ENCODE measurements around the gene PLA2G4C. TPM values are rescaled to one million over a fixed set of nuclear protein-coding genes. Genes with fewer than 3 reads are reported as not detected.
A peak's percentile ranks its signal among the peaks of the same experiment; 100 is the strongest.

The PLA2G4C gene
- polyA plus RNA-seq, 3 donors: 3.8 to 14.5 (median 8.5) TPM

- Histone ChIP-seq H3K4me3 (replicated peaks in 1 of 3; ENCODE audit: low read depth in 2 of 3, low read length in 3 of 3) (no peak overlapping the region), H4K20me1 (ENCODE audit: insufficient read depth, low read length) (no peaks in the 10 kb centered on the region), H3K27me3 (ENCODE audit: control insufficient read depth in 2 of 2, insufficient read depth in 2 of 2, low read length in 2 of 2) (peaks cover under 1 to 2% of the 10 kb centered on the region in 2 donors), H3K36me3 (replicated peaks in 1 of 2; ENCODE audit: control insufficient read depth in 1 of 2, insufficient read depth in 2 of 2, low read length in 2 of 2) (no peaks in the 10 kb centered on the region), H2AFZ (ENCODE audit: insufficient read depth, low read depth, low read length, poor library complexity, severe bottlenecking) (no peak overlapping the region), H3K79me2 (ENCODE audit: insufficient read depth, low read length) (no peaks in the 10 kb centered on the region), H3K4me2 (replicated peaks; ENCODE audit: extremely low read depth, low read length, poor library complexity, severe bottlenecking) (no peak overlapping the region), H3K4me1 (ENCODE audit: control insufficient read depth in 1 of 2, insufficient read depth in 2 of 2, low read length in 2 of 2) (no peaks in the 10 kb centered on the region), H3K9ac (ENCODE audit: insufficient read depth, low read length, poor library complexity, severe bottlenecking) (no peak overlapping the region), H3K9me3 (replicated peaks in 1 of 2; ENCODE audit: control insufficient read depth in 1 of 2, insufficient read depth in 1 of 2, low read length in 2 of 2) (no peaks in the 10 kb centered on the region), H3K27ac (ENCODE audit: low read depth in 1 of 2, low read length in 2 of 2) (no peak overlapping the region)
- no peaks in the 10 kb centered on the region for H3K36me3 Mint-ChIP-seq
- intact Hi-C loops (cut with micrococcal nuclease): no loop called here
- peak overlapping the region in 1 of 7 donors; percentile 14 for H3K27ac Mint-ChIP-seq
- no peaks in the 10 kb centered on the region for H3K4me1 Mint-ChIP-seq
- H3K9me3 Mint-ChIP-seq: peaks cover 0 to 3% (median 0%) of the 10 kb centered on the region in 7 donors
- H3K4me3 Mint-ChIP-seq: no peak overlapping the region
- no CpG with 5 or more reads among the region's 3 CpGs for WGBS (ENCODE audit: insufficient coverage)
- DNase-seq: no peak
- TF ChIP-seq CTCF (IDR thresholded peaks at IDR 0.05): no peak
- H3K27me3 Mint-ChIP-seq (ENCODE audit: low read depth in 3 of 3): peaks cover 5 to 10% (median 9%) of the 10 kb centered on the region in 3 donors
These were observed 89.9 kb downstream of the PLA2G4C start for GRCh38 chr19:48020686-48021085.

GRCh38 chr19:48010932-48011758 is 99.5 kb downstream of the PLA2G4C start:
- H3K4me3 Mint-ChIP-seq: no peak overlapping the region

More at GRCh38 chr19:48010932-48011758, 99.5 kb downstream of the PLA2G4C start:
- Histone ChIP-seq H3K36me3 (replicated peaks in 1 of 2; ENCODE audit: control insufficient read depth in 1 of 2, insufficient read depth in 2 of 2, low read length in 2 of 2) (no peaks in the 10 kb centered on the region), H3K4me2 (replicated peaks; ENCODE audit: extremely low read depth, low read length, poor library complexity, severe bottlenecking) (no peak overlapping the region), H3K79me2 (ENCODE audit: insufficient read depth, low read length) (no peaks in the 10 kb centered on the region), H3K4me3 (replicated peaks in 1 of 3; ENCODE audit: low read depth in 2 of 3, low read length in 3 of 3) (no peak overlapping the region), H2AFZ (ENCODE audit: insufficient read depth, low read depth, low read length, poor library complexity, severe bottlenecking) (no peak overlapping the region), H3K27me3 (ENCODE audit: control insufficient read depth in 2 of 2, insufficient read depth in 2 of 2, low read length in 2 of 2) (peaks cover 0 to 2% of the 10 kb centered on the region in 2 donors), H3K9me3 (replicated peaks in 1 of 2; ENCODE audit: control insufficient read depth in 1 of 2, insufficient read depth in 1 of 2, low read length in 2 of 2) (peaks cover 0 to 5% of the 10 kb centered on the region in 2 donors), H3K27ac (ENCODE audit: low read depth in 1 of 2, low read length in 2 of 2) (no peak overlapping the region), H3K4me1 (ENCODE audit: control insufficient read depth in 1 of 2, insufficient read depth in 2 of 2, low read length in 2 of 2) (no peaks in the 10 kb centered on the region), H4K20me1 (ENCODE audit: insufficient read depth, low read length) (no peaks in the 10 kb centered on the region), H3K9ac (ENCODE audit: insufficient read depth, low read length, poor library complexity, severe bottlenecking) (no peak overlapping the region)
- Mint-ChIP-seq H3K27me3 (ENCODE audit: low read depth in 3 of 3) (peaks cover 0 to under 1% (median 0%) of the 10 kb centered on the region in 3 donors), H3K4me1 (no peaks in the 10 kb centered on the region), H3K27ac (no peak overlapping the region), H3K9me3 (peaks cover 2 to 14% (median 7%) of the 10 kb centered on the region in 7 donors), H3K36me3 (no peaks in the 10 kb centered on the region)
- no peak for TF ChIP-seq CTCF (IDR thresholded peaks at IDR 0.05)
- intact Hi-C loops (cut with micrococcal nuclease): no loop called here
- 95% methylated on average over 9 of the region's 11 CpGs for WGBS (ENCODE audit: insufficient coverage)
- DNase-seq: no peak
